Renal pelvis (tissue), 4 donors: ENCODE data around the gene VPS39. TPM values are rescaled to one million over a fixed set of nuclear protein-coding genes. Genes with fewer than 3 reads are reported as not detected.

Source experiments
- DNase-seq: peaks from one replicate; pipeline ENCODE4 v3.0.0-alpha.2; 2013
- polyA plus RNA-seq, 3 donors: library from polyadenylated mRNA; unstranded; fragments of 120-200 nt; gene quantifications; one replicate each; pipeline ENCODE4 v1.2.1, GENCODE V29; 2013; ENCODE audit not compliant: insufficient read length in 3 of 3

The VPS39 gene
- polyA plus RNA-seq, 3 donors = 58.1 to 88.5 (median 83.8) TPM

GRCh38 chr15:42148808-42149492, 59.2 kb downstream of the VPS39 start:
- DNase-seq = no peak

GRCh38 chr15:42147431-42147735, 60.7 kb downstream of the VPS39 start:
- DNase-seq = no peak

GRCh38 chr15:42146551-42147430, 61.3 kb downstream of the VPS39 start:
- DNase-seq = no peak

GRCh38 chr15:42145546-42146455, 62.3 kb downstream of the VPS39 start:
- DNase-seq = no peak

- no peak for DNase-seq
These were observed 63.2 kb downstream of the VPS39 start for GRCh38 chr15:42144841-42145375.

GRCh38 chr15:42143866-42144625, 64.1 kb downstream of the VPS39 start:
- DNase-seq = no peak

GRCh38 chr15:42143356-42143755, 64.7 kb downstream of the VPS39 start:
- no peak for DNase-seq

- no peak for DNase-seq
These were observed 66.1 kb downstream of the VPS39 start for GRCh38 chr15:42141795-42142667.

GRCh38 chr15:42141246-42141645, 66.9 kb downstream of the VPS39 start:
- no peak for DNase-seq

- DNase-seq = no peak
These were observed 67.6 kb downstream of the VPS39 start for GRCh38 chr15:42140383-42141070.

GRCh38 chr15:42139596-42139995, 68.5 kb downstream of the VPS39 start:
- no peak for DNase-seq

GRCh38 chr15:42138968-42139386, 69.1 kb downstream of the VPS39 start:
- no peak for DNase-seq

- no peak for DNase-seq
These were observed 69.7 kb downstream of the VPS39 start for GRCh38 chr15:42138411-42138810.

GRCh38 chr15:42137461-42138261, 70.4 kb downstream of the VPS39 start:
- peak; percentile 54 for DNase-seq

GRCh38 chr15:42136513-42136912, 71.6 kb downstream of the VPS39 start:
- DNase-seq = no peak

- DNase-seq = no peak
These were observed 72.8 kb downstream of the VPS39 start for GRCh38 chr15:42135351-42135750.

- DNase-seq = no peak
These were observed 73.4 kb downstream of the VPS39 start for GRCh38 chr15:42134617-42135245.

GRCh38 chr15:42133886-42134502, 74.1 kb downstream of the VPS39 start:
- no peak for DNase-seq
